HepG2 (cell line): ENCODE data around the gene ACE. TPM values are rescaled to one million over a fixed set of nuclear protein-coding genes. Genes with fewer than 3 reads are reported as not detected.

Experiments used
- ATAC-seq: fragments of 200-7000 bp; cut with Tn5 transposase; 3 replicates; pipeline ENCODE4 v1.9.1; 2020; ENCODE audit warnings: mild to moderate bottlenecking, moderate library complexity
- BruUV-seq: library from RNA; stranded (reverse); fragments of 400-500 nt; replicated peaks from 2 replicates; lab custom pipeline; 2021; lab: Mats Ljungman, UMichigan
- CTCF ChIA-PET: fragments of 300-600 bp; formaldehyde crosslinking; extraction: SDS; loops from one replicate; lab custom pipeline; 2021; ENCODE audit warnings: low total read pairs, inconsistent platforms, low intra/inter-chr PET ratio; lab: Yijun Ruan, JAX
- POLR2A ChIA-PET: fragments of 350-600 bp; sonication (Branson Sonifier 250); formaldehyde crosslinking; loops from one replicate; lab custom pipeline; 2020; ENCODE audit warnings: antibody characterized with exemption, inconsistent platforms; lab: Yijun Ruan, JAX
- DNase-seq: peaks from one replicate; pipeline ENCODE4 v3.0.0-alpha.2; 2015; ENCODE audit warnings: low spot score
- FAIRE-seq: peaks from 3 replicates; lab custom pipeline; 2011; peaks lifted over from hg19 to GRCh38; lab: Jason Lieb, UNC
- H2AFZ ChIP-seq: one replicate; pipeline ENCODE4 v1.6.1; 2011; ENCODE audit warnings: low read length, inconsistent platforms
- H3K27ac ChIP-seq: fragments of 300-600 bp; 3 replicates; pipeline ENCODE4 v1.8.0; 2011; ENCODE audit warnings: mixed run types, mild to moderate bottlenecking, mixed read lengths, low read length, inconsistent platforms; ENCODE audit not compliant: insufficient read depth; ENCODE audit errors: extremely low read length
- H3K27me3 ChIP-seq, 2 experiments: fragments of 200-600 bp in 1 of 2; 2 replicates in 1 of 2; 3 replicates in 1 of 2; pipeline versions ENCODE4 v1.6.0 to v1.8.0; 2011; ENCODE audit warnings: low read length in 2 of 2, mild to moderate bottlenecking in 2 of 2, moderate library complexity in 2 of 2, inconsistent platforms in 1 of 2; ENCODE audit not compliant: insufficient read depth in 2 of 2, control insufficient read depth in 1 of 2
- H3K36me3 ChIP-seq, 2 experiments: fragments of 200-600 bp in 1 of 2; replicated peaks in 1 of 2; 2 replicates in 1 of 2; 3 replicates in 1 of 2; pipeline versions ENCODE4 v1.5.1 to v1.8.0; 2011; ENCODE audit warnings: low read length in 2 of 2, inconsistent platforms in 1 of 2; ENCODE audit not compliant: insufficient read depth in 2 of 2, control insufficient read depth in 1 of 2
- H3K4me1 ChIP-seq: 2 replicates; pipeline ENCODE4 v1.5.1; 2012; ENCODE audit warnings: low read length, inconsistent platforms; ENCODE audit not compliant: insufficient read depth
- H3K4me2 ChIP-seq: 2 replicates; pipeline ENCODE4 v1.6.0; 2011; ENCODE audit warnings: low read depth, low read length, inconsistent platforms
- H3K4me3 ChIP-seq, 3 experiments: fragments of 200-600 bp in 1 of 3; sonication (generic), shearing (Covaris generic) in 1 of 3; replicated peaks in 1 of 3; 2 replicates each; pipeline ENCODE4 v1.5.1; 2011 to 2016; ENCODE audit warnings: low read length in 3 of 3, inconsistent platforms in 2 of 3, low read depth in 2 of 3, mild to moderate bottlenecking in 2 of 3, control low read depth in 1 of 3, mixed read lengths in 1 of 3; ENCODE audit not compliant: insufficient read depth in 1 of 3
- H3K79me2 ChIP-seq: one replicate; pipeline ENCODE4 v1.6.1; 2011; ENCODE audit warnings: low read length, inconsistent platforms; ENCODE audit not compliant: insufficient read depth
- H3K9ac ChIP-seq: 2 replicates; pipeline ENCODE4 v1.6.0; 2011; ENCODE audit warnings: mild to moderate bottlenecking, low read depth, low read length, inconsistent platforms; ENCODE audit not compliant: insufficient read depth
- H3K9me3 ChIP-seq: 2 replicates; pipeline ENCODE4 v1.5.1; 2012; ENCODE audit warnings: mild to moderate bottlenecking, low read length
- H4K20me1 ChIP-seq: 2 replicates; pipeline ENCODE4 v1.6.0; 2011; ENCODE audit warnings: inconsistent platforms, mild to moderate bottlenecking, low read length, moderate library complexity; ENCODE audit not compliant: insufficient read depth
- DPF2 ChIP-seq: sonication (generic); formaldehyde crosslinking; IDR thresholded peaks from 2 replicates; pipeline ENCODE4 v1.4.0; 2020; ENCODE audit warnings: mild to moderate bottlenecking, low read depth, missing genetic modification reagents, borderline replicate concordance
- GABPB1 ChIP-seq: IDR thresholded peaks from 2 replicates; pipeline ENCODE4 v1.6.1; 2016; ENCODE audit warnings: mild to moderate bottlenecking, missing genetic modification reagents, moderate library complexity, missing compliant biosample characterization
- REPIN1 ChIP-seq: sonication (generic); formaldehyde crosslinking; IDR thresholded peaks from 2 replicates; pipeline ENCODE4 v1.8.0; 2022; ENCODE audit warnings: missing genetic modification reagents, low read depth, mild to moderate bottlenecking, borderline replicate concordance
- YY1 ChIP-seq: IDR thresholded peaks from 2 replicates; pipeline ENCODE4 v1.6.1; 2011; ENCODE audit warnings: low read length, low read depth, moderate library complexity, mild to moderate bottlenecking; ENCODE audit not compliant: insufficient read depth, insufficient replicate concordance
- ZMYM3 ChIP-seq: sonication (generic); formaldehyde crosslinking; IDR thresholded peaks from 2 replicates; pipeline ENCODE4 v1.5.1; 2020; ENCODE audit warnings: mild to moderate bottlenecking, missing genetic modification reagents
- WGBS: methylation state at CpG from one replicate; pipeline ENCODE4 v1.1.6; 2017; ENCODE audit warnings: low lambda C conversion rate; 5-methylcytosine and 5-hydroxymethylcytosine counted together
- in situ Hi-C: cut with HindIII; loops from 2 replicates; pipeline ENCODE4 v1.10.0; 2017; ENCODE audit warnings: low pct_unique_long_range_greater_than_20kb; ENCODE audit not compliant: extremely low pct_ligation_motif_present
- intact Hi-C: fragments of 100-400 bp; cut with micrococcal nuclease; formaldehyde crosslinking; loops from one replicate; pipeline ENCODE4 v1.10.0; 2022; ENCODE audit not compliant: unreplicated experiment
- polyA plus RNA-seq, 8 experiments: library from polyadenylated mRNA; depleted of rRNA in 3 of 8; stranded (reverse) in 7 of 8; unstranded in 1 of 8; fragments of >200 nt; fragmentation: Illumina TruSeq in 4 of 8; extraction: Trizol in 4 of 8; gene quantifications; 2 replicates each; pipeline versions ENCODE4 v1.2.1 to v1.2.3, GENCODE V29; 2011 to 2016; ENCODE audit warnings: low read depth in 4 of 8, missing spikeins in 1 of 8, mixed read lengths in 1 of 8; ENCODE audit not compliant: insufficient read depth in 1 of 8
- total RNA-seq, 5 experiments: library from RNA; depleted of rRNA; stranded (reverse); fragments of >200 nt; fragmentation: Illumina TruSeq; extraction: Trizol; gene quantifications; 2 replicates each; pipeline ENCODE4 v1.2.3, GENCODE V29; 2016; ENCODE audit warnings: low read depth in 1 of 5
- TF ChIP-seq, protein P1 (sequence below): IDR thresholded peaks from 2 replicates; pipeline ENCODE4 v1.6.1; 2012; ENCODE audit warnings: inconsistent platforms

Gene ACE
- total and polyA plus RNA-seq, 2 of the 13 experiments (the other 11 are each of a cell fraction or from before 2014, with no cell fraction given) = 0.08 to 0.13 TPM

- TF ChIP-seq, protein P1, sequence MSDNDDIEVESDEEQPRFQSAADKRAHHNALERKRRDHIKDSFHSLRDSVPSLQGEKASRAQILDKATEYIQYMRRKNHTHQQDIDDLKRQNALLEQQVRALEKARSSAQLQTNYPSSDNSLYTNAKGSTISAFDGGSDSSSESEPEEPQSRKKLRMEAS = peak; percentile 18; the same call in 1 of the 2 replicates
- TF ChIP-seq YY1 = peak; percentile 19
- TF ChIP-seq, all 625 proteins: peak for 6
These were observed 67.8 kb downstream of the ACE start (continued) for GRCh38 chr17:63544467-63545301.

- Histone ChIP-seq H3K4me1 (peaks cover 63% of the 10 kb centered on the region), H2AFZ (no peak overlapping the region), H3K9ac (no peak overlapping the region), H4K20me1 (no peaks in the 10 kb centered on the region), H3K27ac (no peak overlapping the region), H3K79me2 (peaks cover 10% of the 10 kb centered on the region), H3K9me3 (no peaks in the 10 kb centered on the region), H3K27me3 (peaks cover 4 to 15% of the 10 kb centered on the region in 2 experiments; a peak in 4 of 5 replicates), H3K36me3 (no peaks in the 10 kb centered on the region), H3K4me2 (no peak overlapping the region), H3K4me3 (no peak overlapping the region)
- CTCF ChIA-PET = no interaction called here
- peak; percentile 76; the same call in 1 of the 2 replicates for TF ChIP-seq REPIN1 (CRISPR knock-in tag)
- no peak for TF ChIP-seq GABPB1 (CRISPR knock-in tag)
- TF ChIP-seq ZMYM3 (CRISPR knock-in tag) = peak; percentile 62
- 0 out of 2 replicates have a peak, but pooled peaks have one; percentile 42 for TF ChIP-seq DPF2 (CRISPR knock-in tag)
- TF ChIP-seq, protein P1 = 0 out of 2 replicates have a peak, but pooled peaks have one; percentile 15
- 72% methylated on average over 7 of the region's 9 CpGs for WGBS
- in situ Hi-C loops = no loop called here
- FAIRE-seq = no peak
- no TSS peak for BruUV-seq
- DNase-seq = no peak
- ATAC-seq = no peak
- POLR2A ChIA-PET = no interaction called here
- intact Hi-C loops = no loop called here
These were observed 69.6 kb downstream of the ACE start for GRCh38 chr17:63546308-63547082.
